ENCODE results near the gene PGM3. TPM values are rescaled to one million over a fixed set of nuclear protein-coding genes. Genes with fewer than 3 reads are reported as not detected.
A peak's percentile ranks its signal among the peaks of the same experiment; 100 is the strongest.

PGM3 gene, protein sequence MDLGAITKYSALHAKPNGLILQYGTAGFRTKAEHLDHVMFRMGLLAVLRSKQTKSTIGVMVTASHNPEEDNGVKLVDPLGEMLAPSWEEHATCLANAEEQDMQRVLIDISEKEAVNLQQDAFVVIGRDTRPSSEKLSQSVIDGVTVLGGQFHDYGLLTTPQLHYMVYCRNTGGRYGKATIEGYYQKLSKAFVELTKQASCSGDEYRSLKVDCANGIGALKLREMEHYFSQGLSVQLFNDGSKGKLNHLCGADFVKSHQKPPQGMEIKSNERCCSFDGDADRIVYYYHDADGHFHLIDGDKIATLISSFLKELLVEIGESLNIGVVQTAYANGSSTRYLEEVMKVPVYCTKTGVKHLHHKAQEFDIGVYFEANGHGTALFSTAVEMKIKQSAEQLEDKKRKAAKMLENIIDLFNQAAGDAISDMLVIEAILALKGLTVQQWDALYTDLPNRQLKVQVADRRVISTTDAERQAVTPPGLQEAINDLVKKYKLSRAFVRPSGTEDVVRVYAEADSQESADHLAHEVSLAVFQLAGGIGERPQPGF
- polyA plus RNA-seq (2011; rRNA removed) (116 and 155 TPM in 2 replicates), polyA minus RNA-seq (2011; rRNA and poly(A)+ RNA removed) (137 and 156 TPM in 2 replicates)

GRCh38 chr6:83192871-83193746 lies at the start of gene PGM3, which contains the start of gene RWDD2A:
PGM3 (minus strand) TSS chr6:83193265; CDS start chr6:83191012, 2,253 bp downstream.
RWDD2A (plus strand) TSS chr6:83193357; CDS start chr6:83194452, 1,095 bp downstream.
- POLR2A ChIA-PET = interaction anchor here (0.6 to 1.1 kb wide), 4 partner anchors 12 to 22 kb away, joined by 3 to 6 read pairs (median 4); no protein-coding TSS in a partner anchor
- Histone ChIP-seq H3K9me3 (ENCODE audit: control insufficient read depth, insufficient read depth, low read length) (no peaks in the 10 kb centered on the region; the same call in 1 of the 2 replicates), H3K27ac (ENCODE audit: low read depth, low read length) (peak within 1 kb of the TSS; percentile 82), H3K4me3 (ENCODE audit: low read depth, low read length) (peak within 1 kb of the TSS; percentile 94), H3K27me3 (ENCODE audit: control insufficient read depth, insufficient read depth, low read length) (no peaks in the 10 kb centered on the region)
- peak; percentile 58 for DNase-seq (ENCODE audit: low read depth, low spot score)
- CTCF ChIA-PET = interaction anchor here (1.3 to 7.0 kb wide), 2 partner anchors 127 to 319 kb away, joined by 3 to 65 read pairs; partner anchors contain the start of genes DOP1A, PRSS35 and UBE3D
- TF ChIP-seq CTCF (IDR thresholded peaks at IDR 0.05; ENCODE audit: low read depth, low read length) = no peak

DNA sequence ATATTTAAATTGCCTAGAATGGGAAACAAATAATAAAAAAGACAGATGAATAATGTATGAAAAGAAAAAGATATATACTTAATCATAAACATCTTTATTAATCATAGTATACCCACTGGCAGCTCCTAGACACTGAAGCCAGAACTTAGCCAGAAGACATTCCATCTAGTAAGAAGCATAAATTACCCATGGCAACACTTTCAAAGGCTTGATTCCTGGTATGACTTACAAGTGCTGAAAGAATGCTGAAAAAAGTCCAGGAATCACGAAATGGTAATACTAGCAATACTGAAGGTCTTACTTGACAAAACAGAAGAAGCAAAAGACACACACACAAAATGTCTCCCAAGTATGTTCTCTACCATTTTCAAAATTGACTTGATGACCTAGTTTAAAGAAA lies 38.1 kb upstream of the PGM3 start:
- DNase-seq (ENCODE audit: low read depth, low spot score) = peak; percentile 62
- no peaks in the 10 kb centered on the region for H3K9me3 ChIP-seq (ENCODE audit: control insufficient read depth, insufficient read depth, low read length)
- POLR2A ChIA-PET = no interaction called here
- no peaks in the 10 kb centered on the region for H3K27me3 ChIP-seq (ENCODE audit: control insufficient read depth, insufficient read depth, low read length)
- CTCF ChIA-PET = interaction anchor here (0.9 to 3.1 kb wide), 4 partner anchors 9 to 281 kb away, joined by 3 to 18 read pairs (median 10); partner anchors contain the start of genes DOP1A, PRSS35 and UBE3D
- H3K27ac ChIP-seq (ENCODE audit: low read depth, low read length) = no peak overlapping the region
- no peak for TF ChIP-seq CTCF (IDR thresholded peaks at IDR 0.05; ENCODE audit: low read depth, low read length)
- no peak overlapping the region for H3K4me3 ChIP-seq (ENCODE audit: low read depth, low read length)

- H3K27me3 ChIP-seq (ENCODE audit: control insufficient read depth, insufficient read depth, low read length) = no peaks in the 10 kb centered on the region
- no peak overlapping the region for H3K4me3 ChIP-seq (ENCODE audit: low read depth, low read length)
- ChIA-PET CTCF (interaction anchor here (0.6 to 3.9 kb wide), 4 partner anchors 11 to 286 kb away, joined by 3 to 14 read pairs (median 4); partner anchors contain the start of gene PRSS35), POLR2A (no interaction called here)
- no peak for DNase-seq (ENCODE audit: low read depth, low spot score)
- no peaks in the 10 kb centered on the region for H3K9me3 ChIP-seq (ENCODE audit: control insufficient read depth, insufficient read depth, low read length)
- TF ChIP-seq CTCF (IDR thresholded peaks at IDR 0.05; ENCODE audit: low read depth, low read length) = no peak
- H3K27ac ChIP-seq (ENCODE audit: low read depth, low read length) = no peak overlapping the region
Measured at GRCh38 chr6:83226517-83226916, 33.5 kb upstream of the PGM3 start.

- TF ChIP-seq CTCF (IDR thresholded peaks at IDR 0.05; ENCODE audit: low read depth, low read length) = peak; percentile 57
- POLR2A ChIA-PET = no interaction called here
- no peak overlapping the region for H3K4me3 ChIP-seq (ENCODE audit: low read depth, low read length)
- H3K9me3 ChIP-seq (ENCODE audit: control insufficient read depth, insufficient read depth, low read length) = no peaks in the 10 kb centered on the region
- H3K27ac ChIP-seq (ENCODE audit: low read depth, low read length) = no peak overlapping the region
- no peak for DNase-seq (ENCODE audit: low read depth, low spot score)
- CTCF ChIA-PET = interaction anchor here (0.5 to 14.3 kb wide), 48 partner anchors 9 to 967 kb away, joined by 3 to 534 read pairs (median 4); partner anchors contain the start of genes DOP1A, PRSS35 and UBE3D
- H3K27me3 ChIP-seq (ENCODE audit: control insufficient read depth, insufficient read depth, low read length) = no peaks in the 10 kb centered on the region
Measured at GRCh38 chr6:83221889-83222479, 28.9 kb upstream of the PGM3 start.
